ENCODE results near the gene RWDD4. TPM values are rescaled to one million over a fixed set of nuclear protein-coding genes. Genes with fewer than 3 reads are reported as not detected.

Gene RWDD4
- polyA plus RNA-seq, 2 of the 4 experiments (the other 2 are of a cell fraction) = 18.7 to 20.4 TPM

GRCh38 chr4:183602557-183603027, 56.4 kb downstream of the RWDD4 start:
- FAIRE-seq = no peak
- no peak for ATAC-seq
- TF ChIP-seq RARB (CRISPR knock-in tag; IDR thresholded peaks at IDR 0.05) (no peak), MAX (IDR thresholded peaks at IDR 0.05) (no peak), FOSB (CRISPR knock-in tag; IDR thresholded peaks at IDR 0.05) (no peak), HOXB5 (CRISPR knock-in tag; IDR thresholded peaks at IDR 0.05) (no peak), JUN (IDR thresholded peaks at IDR 0.05) (no peak), PHF8 (IDR thresholded peaks at IDR 0.05; ENCODE audit: borderline replicate concordance, low read depth) (no peak), MAZ (IDR thresholded peaks at IDR 0.05; ENCODE audit: borderline replicate concordance, low read depth, low read length) (no peak), HEYL (CRISPR knock-in tag; IDR thresholded peaks at IDR 0.05) (no peak), SMC3 (IDR thresholded peaks at IDR 0.05) (peak; percentile 47; the same call in 2 of the 3 replicates), ZC3H11A (IDR thresholded peaks at IDR 0.05) (no peak), NR3C1 (IDR thresholded peaks at IDR 0.05) (no peak), EP300 (IDR thresholded peaks at IDR 0.05) (no peak), TP53 (CRISPR knock-in tag; IDR thresholded peaks at IDR 0.05) (no peak), TFCP2L1 (CRISPR knock-in tag; IDR thresholded peaks at IDR 0.05) (no peak), CHD2 (IDR thresholded peaks at IDR 0.05; ENCODE audit: low read length, partially characterized antibody) (no peak), SREBF2 (IDR thresholded peaks at IDR 0.05) (no peak), RAD21 (conservative IDR thresholded peaks at IDR 0.05 in 1 of 2, IDR thresholded peaks at IDR 0.05 in 1 of 2) (peak in 1 of 2 experiments; percentile 25; a peak in 1 of 5 replicates), KDM5A (IDR thresholded peaks at IDR 0.05) (no peak), RNF2 (IDR thresholded peaks at IDR 0.05; ENCODE audit: borderline replicate concordance, low read depth) (no peak), ESRRA (IDR thresholded peaks at IDR 0.05; ENCODE audit: borderline replicate concordance, low read length) (no peak)
- TF ChIP-seq, protein P1, sequence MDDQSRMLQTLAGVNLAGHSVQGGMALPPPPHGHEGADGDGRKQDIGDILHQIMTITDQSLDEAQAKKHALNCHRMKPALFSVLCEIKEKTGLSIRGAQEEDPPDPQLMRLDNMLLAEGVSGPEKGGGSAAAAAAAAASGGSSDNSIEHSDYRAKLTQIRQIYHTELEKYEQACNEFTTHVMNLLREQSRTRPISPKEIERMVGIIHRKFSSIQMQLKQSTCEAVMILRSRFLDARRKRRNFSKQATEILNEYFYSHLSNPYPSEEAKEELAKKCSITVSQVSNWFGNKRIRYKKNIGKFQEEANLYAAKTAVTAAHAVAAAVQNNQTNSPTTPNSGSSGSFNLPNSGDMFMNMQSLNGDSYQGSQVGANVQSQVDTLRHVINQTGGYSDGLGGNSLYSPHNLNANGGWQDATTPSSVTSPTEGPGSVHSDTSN (IDR thresholded peaks at IDR 0.05) = no peak
- TF ChIP-seq, protein P2, sequence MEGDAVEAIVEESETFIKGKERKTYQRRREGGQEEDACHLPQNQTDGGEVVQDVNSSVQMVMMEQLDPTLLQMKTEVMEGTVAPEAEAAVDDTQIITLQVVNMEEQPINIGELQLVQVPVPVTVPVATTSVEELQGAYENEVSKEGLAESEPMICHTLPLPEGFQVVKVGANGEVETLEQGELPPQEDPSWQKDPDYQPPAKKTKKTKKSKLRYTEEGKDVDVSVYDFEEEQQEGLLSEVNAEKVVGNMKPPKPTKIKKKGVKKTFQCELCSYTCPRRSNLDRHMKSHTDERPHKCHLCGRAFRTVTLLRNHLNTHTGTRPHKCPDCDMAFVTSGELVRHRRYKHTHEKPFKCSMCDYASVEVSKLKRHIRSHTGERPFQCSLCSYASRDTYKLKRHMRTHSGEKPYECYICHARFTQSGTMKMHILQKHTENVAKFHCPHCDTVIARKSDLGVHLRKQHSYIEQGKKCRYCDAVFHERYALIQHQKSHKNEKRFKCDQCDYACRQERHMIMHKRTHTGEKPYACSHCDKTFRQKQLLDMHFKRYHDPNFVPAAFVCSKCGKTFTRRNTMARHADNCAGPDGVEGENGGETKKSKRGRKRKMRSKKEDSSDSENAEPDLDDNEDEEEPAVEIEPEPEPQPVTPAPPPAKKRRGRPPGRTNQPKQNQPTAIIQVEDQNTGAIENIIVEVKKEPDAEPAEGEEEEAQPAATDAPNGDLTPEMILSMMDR (IDR thresholded peaks at IDR 0.05) = peak; percentile 37; the same call in 2 of the 3 replicates
- CTCF ChIA-PET = interaction anchor here (0.6 to 1.6 kb wide), 5 partner anchors 10 to 663 kb away, joined by 3 to 6 read pairs (median 4); no protein-coding TSS in a partner anchor
- WGBS (ENCODE audit: missing lambda C conversion rate) = 65% methylated on average over 6 of the region's 6 CpGs
- no peak overlapping the region for H3K4me2 ChIP-seq
- H3K9me3 ChIP-seq = no peaks in the 10 kb centered on the region
- POLR2A ChIA-PET = interaction anchor here (0.6 to 1.2 kb wide), 4 partner anchors 96 to 935 kb away, joined by 3 to 4 read pairs (median 4); no protein-coding TSS in a partner anchor
- no peak overlapping the region for H3K27ac ChIP-seq
- H3K4me1 ChIP-seq = no peaks in the 10 kb centered on the region
- H3K4me3 ChIP-seq = no peak overlapping the region
- peak in 1 of 2 experiments; percentile 14 for DNase-seq (ENCODE audit: low read depth in 1 of 2, low spot score in 1 of 2)

DNA sequence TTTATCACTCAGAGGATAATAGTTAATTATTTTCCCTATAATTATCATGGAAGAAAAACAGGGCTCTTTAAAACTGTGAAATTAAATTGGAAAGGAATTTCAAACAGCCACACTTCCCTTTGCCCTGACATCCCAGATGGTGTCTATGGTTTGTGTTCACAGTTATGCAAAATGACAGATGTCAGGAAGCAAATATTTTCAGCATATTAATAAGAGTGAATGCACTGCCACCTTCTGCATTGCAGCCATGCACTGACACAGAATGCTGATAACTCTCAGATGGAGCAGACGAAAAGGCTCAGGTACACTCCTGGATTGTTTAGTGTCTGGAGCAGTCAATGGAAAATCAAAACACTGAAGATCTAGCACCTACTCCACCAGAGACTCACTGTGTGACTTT, 57.6 kb downstream of the RWDD4 start:
- CTCF ChIA-PET = interaction anchor here (0.8 to 2.4 kb wide), 6 partner anchors 9 to 128 kb away, joined by 3 to 8 read pairs (median 5); no protein-coding TSS in a partner anchor
- ATAC-seq = no peak
- TF ChIP-seq CBX2 (IDR thresholded peaks at IDR 0.05; ENCODE audit: borderline replicate concordance, low read depth) (no peak), TFCP2L1 (CRISPR knock-in tag; IDR thresholded peaks at IDR 0.05) (no peak), NFE2L2 (conservative IDR thresholded peaks at IDR 0.05; ENCODE audit: low read length) (no peak), BHLHE40 (IDR thresholded peaks at IDR 0.05; ENCODE audit: low read depth, low read length) (no peak), ATOH8 (CRISPR knock-in tag; IDR thresholded peaks at IDR 0.05; ENCODE audit: low read depth) (no peak), POLR2A (IDR thresholded peaks at IDR 0.05; ENCODE audit: low read length) (no peak), MAX (IDR thresholded peaks at IDR 0.05) (no peak), FOSB (CRISPR knock-in tag; IDR thresholded peaks at IDR 0.05) (no peak), KDM1A (IDR thresholded peaks at IDR 0.05; ENCODE audit: low read depth) (no peak), NR3C1 (IDR thresholded peaks at IDR 0.05) (no peak), ZC3H11A (IDR thresholded peaks at IDR 0.05) (no peak), RAD21 (conservative IDR thresholded peaks at IDR 0.05 in 1 of 2, IDR thresholded peaks at IDR 0.05 in 1 of 2) (no peak), CHD4 (IDR thresholded peaks at IDR 0.05; ENCODE audit: borderline replicate concordance) (no peak), JUNB (IDR thresholded peaks at IDR 0.05) (no peak), RNF2 (IDR thresholded peaks at IDR 0.05; ENCODE audit: borderline replicate concordance, low read depth) (no peak), EHMT2 (IDR thresholded peaks at IDR 0.05; ENCODE audit: low read depth) (no peak)
- TF ChIP-seq, protein P3, sequence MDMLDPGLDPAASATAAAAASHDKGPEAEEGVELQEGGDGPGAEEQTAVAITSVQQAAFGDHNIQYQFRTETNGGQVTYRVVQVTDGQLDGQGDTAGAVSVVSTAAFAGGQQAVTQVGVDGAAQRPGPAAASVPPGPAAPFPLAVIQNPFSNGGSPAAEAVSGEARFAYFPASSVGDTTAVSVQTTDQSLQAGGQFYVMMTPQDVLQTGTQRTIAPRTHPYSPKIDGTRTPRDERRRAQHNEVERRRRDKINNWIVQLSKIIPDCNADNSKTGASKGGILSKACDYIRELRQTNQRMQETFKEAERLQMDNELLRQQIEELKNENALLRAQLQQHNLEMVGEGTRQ (IDR thresholded peaks at IDR 0.05) = no peak

More for the DNA sequence above, 57.6 kb downstream of the RWDD4 start:
- POLR2A ChIA-PET = no interaction called here
- H3K4me1 ChIP-seq = no peaks in the 10 kb centered on the region
- 60% methylated on average over 1 of the region's 1 CpG for WGBS (ENCODE audit: missing lambda C conversion rate)
- H3K9me3 ChIP-seq = no peaks in the 10 kb centered on the region
- no peak for FAIRE-seq
- H3K27ac ChIP-seq = no peak overlapping the region
- no peak overlapping the region for H3K4me3 ChIP-seq
- DNase-seq (ENCODE audit: low read depth in 1 of 2, low spot score in 1 of 2) = no peak
- H3K4me2 ChIP-seq = no peak overlapping the region
